GM12878 (cell line): ENCODE measurements around the gene TTLL1. TPM values are rescaled to one million over a fixed set of nuclear protein-coding genes. Genes with fewer than 3 reads are reported as not detected.

Source experiments
- BCL11A ChIP-seq: IDR thresholded peaks from 2 replicates; pipeline ENCODE4 v1.6.1; 2011; ENCODE audit warnings: low read depth, low read length
- CBX3 ChIP-seq: fragments of 200-600 bp; sonication (generic); IDR thresholded peaks from 2 replicates; pipeline ENCODE4 v1.6.1; 2016; ENCODE audit warnings: low read depth, borderline replicate concordance
- EP300 ChIP-seq, 2 experiments: fragments of 150-350 bp in 1 of 2; IDR thresholded peaks; 2 replicates each; pipeline ENCODE4 v1.6.1; 2011 to 2012; ENCODE audit warnings: low read depth in 2 of 2, low read length in 2 of 2, borderline replicate concordance in 1 of 2, improper control_type of control experiment in 1 of 2, inconsistent platforms in 1 of 2; ENCODE audit not compliant: control insufficient read depth in 1 of 2
- ETV6 ChIP-seq, 2 experiments: fragments of 450-650 bp in 1 of 2; IDR thresholded peaks in 1 of 2; conservative IDR thresholded peaks in 1 of 2; 2 replicates each; pipeline ENCODE4 v1.6.1; 2014; ENCODE audit warnings: antibody characterized with exemption in 1 of 2, borderline replicate concordance in 1 of 2, low read depth in 1 of 2, mild to moderate bottlenecking in 1 of 2, moderate library complexity in 1 of 2
- RB1 ChIP-seq: fragments of 450-650 bp; formaldehyde crosslinking; IDR thresholded peaks from 2 replicates; pipeline ENCODE4 v1.6.1; 2017; ENCODE audit warnings: mild to moderate bottlenecking, borderline replicate concordance
- SMC3 ChIP-seq: IDR thresholded peaks from 2 replicates; pipeline ENCODE4 v1.6.1; 2011; ENCODE audit warnings: low read length, improper control_type of control experiment, borderline replicate concordance
- SREBF2 ChIP-seq: IDR thresholded peaks from 2 replicates; pipeline ENCODE4 v1.6.1; 2012; ENCODE audit warnings: mild to moderate bottlenecking, low read length
- TCF3 ChIP-seq: IDR thresholded peaks from 2 replicates; pipeline ENCODE4 v1.6.1; 2012; ENCODE audit warnings: low read depth, mild to moderate bottlenecking, low read length, borderline replicate concordance; ENCODE audit not compliant: insufficient read depth
- polyA plus RNA-seq, 11 experiments: library from polyadenylated mRNA; depleted of rRNA in 4 of 11; unstranded in 6 of 11; stranded (reverse) in 5 of 11; fragments of >200 nt; fragmentation: Nextera tagmentation in 4 of 11; fragmentation: Illumina TruSeq in 1 of 11; extraction: Ambion mirVana in 4 of 11; extraction: Trizol in 1 of 11; gene quantifications; 1 replicate in 1 of 11; 2 replicates in 10 of 11; pipeline versions ENCODE4 v1.2.1 to v1.2.3, GENCODE V29; 2011 to 2016; ENCODE audit warnings: inconsistent platforms in 2 of 11, missing spikeins in 2 of 11, low read depth in 1 of 11
- total RNA-seq, 4 experiments: library from RNA; depleted of rRNA in 3 of 4; stranded (reverse); fragments of >200 nt in 3 of 4; fragmentation: Illumina TruSeq in 1 of 4; extraction: Trizol in 1 of 4; gene quantifications; 2 replicates each; pipeline versions ENCODE4 v1.2.1 to v1.2.3, GENCODE V29; 2013 to 2021
- TF ChIP-seq, protein P1 (sequence below): fragments of 450-650 bp; IDR thresholded peaks from 2 replicates; pipeline ENCODE4 v1.6.1; 2017; ENCODE audit warnings: mild to moderate bottlenecking, moderate library complexity
- TF ChIP-seq, protein P2 (sequence below): fragments of 450-650 bp; formaldehyde crosslinking; IDR thresholded peaks from 2 replicates; pipeline ENCODE4 v1.5.0; 2022; ENCODE audit warnings: mild to moderate bottlenecking, missing genetic modification characterization
- TF ChIP-seq, protein P3 (sequence below): fragments of 150-350 bp; IDR thresholded peaks from 2 replicates; pipeline ENCODE4 v1.6.1; 2016; ENCODE audit warnings: low read depth, low read length
- TF ChIP-seq, protein P4 (sequence below): IDR thresholded peaks from 2 replicates; pipeline ENCODE4 v1.6.1; 2011; ENCODE audit warnings: mild to moderate bottlenecking, low read depth, low read length, moderate library complexity; ENCODE audit not compliant: insufficient replicate concordance

Gene TTLL1
- total and polyA plus RNA-seq, 10 of the 15 experiments (the other 5 are each of a cell fraction or from before 2014, with no cell fraction given) = 0.39 to 4.8 (median 3.2) TPM

DNA sequence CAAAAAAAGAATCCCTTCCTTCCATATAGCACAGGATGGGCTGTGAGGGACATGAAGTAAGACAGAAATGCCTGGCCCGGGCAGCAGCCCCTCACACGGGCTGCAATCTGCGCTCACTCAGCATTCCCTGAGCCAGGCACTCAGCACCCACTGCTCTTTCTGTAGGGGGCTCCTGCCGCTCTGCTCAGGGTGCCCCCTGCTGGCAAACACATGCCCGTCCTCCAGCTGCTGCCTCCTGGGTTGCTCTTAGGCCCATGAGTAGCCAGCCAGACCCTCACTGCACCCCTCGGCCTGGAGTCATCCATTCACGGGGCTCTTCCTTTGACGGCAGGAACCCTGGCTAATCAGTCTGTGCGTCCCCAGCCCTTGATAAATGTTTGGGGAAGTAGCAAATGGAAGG is 47.1 kb upstream of the TTLL1 start (continued):
- TF ChIP-seq, protein P1, sequence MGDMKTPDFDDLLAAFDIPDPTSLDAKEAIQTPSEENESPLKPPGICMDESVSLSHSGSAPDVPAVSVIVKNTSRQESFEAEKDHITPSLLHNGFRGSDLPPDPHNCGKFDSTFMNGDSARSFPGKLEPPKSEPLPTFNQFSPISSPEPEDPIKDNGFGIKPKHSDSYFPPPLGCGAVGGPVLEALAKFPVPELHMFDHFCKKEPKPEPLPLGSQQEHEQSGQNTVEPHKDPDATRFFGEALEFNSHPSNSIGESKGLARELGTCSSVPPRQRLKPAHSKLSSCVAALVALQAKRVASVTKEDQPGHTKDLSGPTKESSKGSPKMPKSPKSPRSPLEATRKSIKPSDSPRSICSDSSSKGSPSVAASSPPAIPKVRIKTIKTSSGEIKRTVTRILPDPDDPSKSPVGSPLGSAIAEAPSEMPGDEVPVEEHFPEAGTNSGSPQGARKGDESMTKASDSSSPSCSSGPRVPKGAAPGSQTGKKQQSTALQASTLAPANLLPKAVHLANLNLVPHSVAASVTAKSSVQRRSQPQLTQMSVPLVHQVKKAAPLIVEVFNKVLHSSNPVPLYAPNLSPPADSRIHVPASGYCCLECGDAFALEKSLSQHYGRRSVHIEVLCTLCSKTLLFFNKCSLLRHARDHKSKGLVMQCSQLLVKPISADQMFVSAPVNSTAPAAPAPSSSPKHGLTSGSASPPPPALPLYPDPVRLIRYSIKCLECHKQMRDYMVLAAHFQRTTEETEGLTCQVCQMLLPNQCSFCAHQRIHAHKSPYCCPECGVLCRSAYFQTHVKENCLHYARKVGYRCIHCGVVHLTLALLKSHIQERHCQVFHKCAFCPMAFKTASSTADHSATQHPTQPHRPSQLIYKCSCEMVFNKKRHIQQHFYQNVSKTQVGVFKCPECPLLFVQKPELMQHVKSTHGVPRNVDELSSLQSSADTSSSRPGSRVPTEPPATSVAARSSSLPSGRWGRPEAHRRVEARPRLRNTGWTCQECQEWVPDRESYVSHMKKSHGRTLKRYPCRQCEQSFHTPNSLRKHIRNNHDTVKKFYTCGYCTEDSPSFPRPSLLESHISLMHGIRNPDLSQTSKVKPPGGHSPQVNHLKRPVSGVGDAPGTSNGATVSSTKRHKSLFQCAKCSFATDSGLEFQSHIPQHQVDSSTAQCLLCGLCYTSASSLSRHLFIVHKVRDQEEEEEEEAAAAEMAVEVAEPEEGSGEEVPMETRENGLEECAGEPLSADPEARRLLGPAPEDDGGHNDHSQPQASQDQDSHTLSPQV = no peak
- TF ChIP-seq SREBF2 = no peak
- TF ChIP-seq, protein P2, sequence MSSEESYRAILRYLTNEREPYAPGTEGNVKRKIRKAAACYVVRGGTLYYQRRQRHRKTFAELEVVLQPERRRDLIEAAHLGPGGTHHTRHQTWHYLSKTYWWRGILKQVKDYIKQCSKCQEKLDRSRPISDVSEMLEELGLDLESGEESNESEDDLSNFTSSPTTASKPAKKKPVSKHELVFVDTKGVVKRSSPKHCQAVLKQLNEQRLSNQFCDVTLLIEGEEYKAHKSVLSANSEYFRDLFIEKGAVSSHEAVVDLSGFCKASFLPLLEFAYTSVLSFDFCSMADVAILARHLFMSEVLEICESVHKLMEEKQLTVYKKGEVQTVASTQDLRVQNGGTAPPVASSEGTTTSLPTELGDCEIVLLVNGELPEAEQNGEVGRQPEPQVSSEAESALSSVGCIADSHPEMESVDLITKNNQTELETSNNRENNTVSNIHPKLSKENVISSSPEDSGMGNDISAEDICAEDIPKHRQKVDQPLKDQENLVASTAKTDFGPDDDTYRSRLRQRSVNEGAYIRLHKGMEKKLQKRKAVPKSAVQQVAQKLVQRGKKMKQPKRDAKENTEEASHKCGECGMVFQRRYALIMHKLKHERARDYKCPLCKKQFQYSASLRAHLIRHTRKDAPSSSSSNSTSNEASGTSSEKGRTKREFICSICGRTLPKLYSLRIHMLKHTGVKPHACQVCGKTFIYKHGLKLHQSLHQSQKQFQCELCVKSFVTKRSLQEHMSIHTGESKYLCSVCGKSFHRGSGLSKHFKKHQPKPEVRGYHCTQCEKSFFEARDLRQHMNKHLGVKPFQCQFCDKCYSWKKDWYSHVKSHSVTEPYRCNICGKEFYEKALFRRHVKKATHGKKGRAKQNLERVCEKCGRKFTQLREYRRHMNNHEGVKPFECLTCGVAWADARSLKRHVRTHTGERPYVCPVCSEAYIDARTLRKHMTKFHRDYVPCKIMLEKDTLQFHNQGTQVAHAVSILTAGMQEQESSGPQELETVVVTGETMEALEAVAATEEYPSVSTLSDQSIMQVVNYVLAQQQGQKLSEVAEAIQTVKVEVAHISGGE (CRISPR knock-in tag) = no peak
- no peak for TF ChIP-seq EP300 (IDR thresholded peaks at IDR 0.05; ENCODE audit: borderline replicate concordance in 1 of 2, control insufficient read depth in 1 of 2, low read depth in 2 of 2, low read length in 2 of 2)
- no peak for TF ChIP-seq TCF3
- no peak for TF ChIP-seq CBX3
- TF ChIP-seq, protein P3, sequence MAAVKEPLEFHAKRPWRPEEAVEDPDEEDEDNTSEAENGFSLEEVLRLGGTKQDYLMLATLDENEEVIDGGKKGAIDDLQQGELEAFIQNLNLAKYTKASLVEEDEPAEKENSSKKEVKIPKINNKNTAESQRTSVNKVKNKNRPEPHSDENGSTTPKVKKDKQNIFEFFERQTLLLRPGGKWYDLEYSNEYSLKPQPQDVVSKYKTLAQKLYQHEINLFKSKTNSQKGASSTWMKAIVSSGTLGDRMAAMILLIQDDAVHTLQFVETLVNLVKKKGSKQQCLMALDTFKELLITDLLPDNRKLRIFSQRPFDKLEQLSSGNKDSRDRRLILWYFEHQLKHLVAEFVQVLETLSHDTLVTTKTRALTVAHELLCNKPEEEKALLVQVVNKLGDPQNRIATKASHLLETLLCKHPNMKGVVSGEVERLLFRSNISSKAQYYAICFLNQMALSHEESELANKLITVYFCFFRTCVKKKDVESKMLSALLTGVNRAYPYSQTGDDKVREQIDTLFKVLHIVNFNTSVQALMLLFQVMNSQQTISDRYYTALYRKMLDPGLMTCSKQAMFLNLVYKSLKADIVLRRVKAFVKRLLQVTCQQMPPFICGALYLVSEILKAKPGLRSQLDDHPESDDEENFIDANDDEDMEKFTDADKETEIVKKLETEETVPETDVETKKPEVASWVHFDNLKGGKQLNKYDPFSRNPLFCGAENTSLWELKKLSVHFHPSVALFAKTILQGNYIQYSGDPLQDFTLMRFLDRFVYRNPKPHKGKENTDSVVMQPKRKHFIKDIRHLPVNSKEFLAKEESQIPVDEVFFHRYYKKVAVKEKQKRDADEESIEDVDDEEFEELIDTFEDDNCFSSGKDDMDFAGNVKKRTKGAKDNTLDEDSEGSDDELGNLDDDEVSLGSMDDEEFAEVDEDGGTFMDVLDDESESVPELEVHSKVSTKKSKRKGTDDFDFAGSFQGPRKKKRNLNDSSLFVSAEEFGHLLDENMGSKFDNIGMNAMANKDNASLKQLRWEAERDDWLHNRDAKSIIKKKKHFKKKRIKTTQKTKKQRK = no peak
- TF ChIP-seq, protein P4, sequence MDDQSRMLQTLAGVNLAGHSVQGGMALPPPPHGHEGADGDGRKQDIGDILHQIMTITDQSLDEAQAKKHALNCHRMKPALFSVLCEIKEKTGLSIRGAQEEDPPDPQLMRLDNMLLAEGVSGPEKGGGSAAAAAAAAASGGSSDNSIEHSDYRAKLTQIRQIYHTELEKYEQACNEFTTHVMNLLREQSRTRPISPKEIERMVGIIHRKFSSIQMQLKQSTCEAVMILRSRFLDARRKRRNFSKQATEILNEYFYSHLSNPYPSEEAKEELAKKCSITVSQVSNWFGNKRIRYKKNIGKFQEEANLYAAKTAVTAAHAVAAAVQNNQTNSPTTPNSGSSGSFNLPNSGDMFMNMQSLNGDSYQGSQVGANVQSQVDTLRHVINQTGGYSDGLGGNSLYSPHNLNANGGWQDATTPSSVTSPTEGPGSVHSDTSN = no peak
- no peak for TF ChIP-seq BCL11A
- TF ChIP-seq RB1 = no peak
- TF ChIP-seq ETV6 (conservative IDR thresholded peaks at IDR 0.05 in 1 of 2, IDR thresholded peaks at IDR 0.05 in 1 of 2; ENCODE audit: borderline replicate concordance in 1 of 2, low read depth in 1 of 2) = no peak
- TF ChIP-seq SMC3 = peak; percentile 58; the same call in 1 of the 2 replicates
